Kidney capillary endothelial cell (primary cell): ENCODE measurements around the gene AP3S2.

Experiments used
- DNase-seq: peaks from one replicate; pipeline ENCODE4 v3.0.0-alpha.2; 2018; ENCODE audit warnings: low spot score

The AP3S2 gene

GRCh38 chr15:89814112-89814742 lies 79.6 kb downstream of the AP3S2 start:
- DNase-seq: no peak

- no peak for DNase-seq
These were observed 80.2 kb downstream of the AP3S2 start for GRCh38 chr15:89813381-89814111.

GRCh38 chr15:89812847-89813320 lies 80.9 kb downstream of the AP3S2 start:
- DNase-seq: no peak

- no peak for DNase-seq
These were observed 81.6 kb downstream of the AP3S2 start for GRCh38 chr15:89812011-89812846.

GRCh38 chr15:89810837-89811236 lies 83.0 kb downstream of the AP3S2 start:
- DNase-seq: no peak

- DNase-seq: no peak
These were observed 84.0 kb downstream of the AP3S2 start for GRCh38 chr15:89809787-89810148.

GRCh38 chr15:89809093-89809786 lies 84.6 kb downstream of the AP3S2 start:
- no peak for DNase-seq

GRCh38 chr15:89808160-89808870 lies 85.5 kb downstream of the AP3S2 start:
- no peak for DNase-seq

- no peak for DNase-seq
These were observed 86.1 kb downstream of the AP3S2 start for GRCh38 chr15:89807689-89808088.

- DNase-seq: no peak
These were observed 86.9 kb downstream of the AP3S2 start for GRCh38 chr15:89806559-89807550.

GRCh38 chr15:89806210-89806558 lies 87.6 kb downstream of the AP3S2 start:
- DNase-seq: no peak

GRCh38 chr15:89805241-89806209 lies 88.3 kb downstream of the AP3S2 start:
- DNase-seq: no peak

- no peak for DNase-seq
These were observed 89.6 kb downstream of the AP3S2 start for GRCh38 chr15:89803941-89804800.

- no peak for DNase-seq
These were observed 90.6 kb downstream of the AP3S2 start for GRCh38 chr15:89802986-89803824.

- peak; percentile 80 for DNase-seq
These were observed 91.4 kb downstream of the AP3S2 start for GRCh38 chr15:89802231-89802928.

GRCh38 chr15:89801471-89802195 lies 92.2 kb downstream of the AP3S2 start:
- DNase-seq: no peak
